ENCODE data around the gene CRYAB.
"Not testable (repeated sequence)": the region's sequence is repeated elsewhere in the genome, so short reads cannot be mapped to it uniquely, and the experiment has no call there.

CRYAB gene

DNA sequence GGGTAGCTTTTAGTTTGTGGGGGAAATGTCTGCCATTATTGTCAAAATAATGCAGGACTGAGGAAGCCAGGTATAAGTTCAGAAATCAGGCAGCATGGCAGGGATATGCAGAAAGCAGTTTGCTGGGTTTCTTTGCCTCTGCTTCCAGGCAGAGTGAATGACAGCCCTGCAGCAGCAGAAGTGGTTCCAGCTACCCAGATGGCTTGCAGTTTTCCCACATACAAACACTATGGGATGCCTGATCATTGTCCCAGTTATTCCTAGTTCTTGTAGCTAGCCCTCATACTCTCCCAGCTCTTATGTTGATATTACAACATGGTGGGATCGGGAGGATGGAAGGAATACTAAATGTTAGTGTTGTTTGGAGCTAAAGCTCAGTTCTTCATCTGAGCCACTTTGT lies 22.7 kb upstream of the CRYAB start:
- in situ Hi-C loops (cut with HindIII; ENCODE audit: low sequenced_read_pairs): no loop called here

DNA sequence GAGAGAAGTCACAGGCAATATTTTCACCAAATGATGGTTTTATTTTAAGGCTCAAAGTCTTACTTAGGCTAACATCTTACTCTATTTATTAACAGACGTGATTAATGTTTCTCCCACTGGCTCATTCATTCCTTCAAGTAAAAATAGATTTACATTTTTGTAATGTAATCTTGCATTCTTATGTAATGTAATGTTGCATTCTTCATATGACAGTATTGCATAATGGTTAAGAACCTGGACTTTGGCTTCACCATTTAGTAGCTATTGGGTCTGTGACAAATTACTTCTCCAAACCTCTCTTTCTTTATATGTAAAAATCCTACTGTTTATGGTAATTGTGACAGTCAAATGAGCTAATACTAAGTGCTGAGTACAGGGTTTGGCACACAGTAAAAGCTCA lies 22.3 kb upstream of the CRYAB start:
- in situ Hi-C loops (cut with HindIII; ENCODE audit: low sequenced_read_pairs): no loop called here

DNA sequence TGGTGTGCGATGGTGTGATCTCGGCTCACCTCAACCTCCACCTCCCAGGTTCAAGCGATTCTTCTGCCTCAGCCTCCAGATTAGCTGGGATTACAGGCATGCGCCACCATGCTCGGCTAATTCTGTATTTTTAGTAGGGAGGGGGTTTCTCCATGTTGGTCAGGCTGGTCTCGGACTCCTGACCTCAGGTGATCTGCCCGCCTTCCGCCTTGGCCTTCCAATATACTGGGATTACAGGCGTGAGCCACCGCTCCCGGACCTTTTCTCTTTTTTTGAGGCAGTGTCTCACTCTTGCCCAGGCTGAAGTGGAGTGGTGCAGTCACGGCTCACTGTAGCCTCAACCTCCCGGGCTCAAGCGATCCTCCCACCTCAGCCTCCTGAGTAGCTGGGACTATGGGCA lies 21.6 kb upstream of the CRYAB start:
- in situ Hi-C loops (cut with HindIII; ENCODE audit: low sequenced_read_pairs): not testable (repeated sequence)

GRCh38 chr11:111932611-111932950 lies 21.0 kb upstream of the CRYAB start:
- in situ Hi-C loops (cut with HindIII; ENCODE audit: low sequenced_read_pairs): no loop called here

GRCh38 chr11:111930472-111930871 lies 18.9 kb upstream of the CRYAB start:
- in situ Hi-C loops (cut with HindIII; ENCODE audit: low sequenced_read_pairs): no loop called here

GRCh38 chr11:111926505-111927391 lies 15.2 kb upstream of the CRYAB start:
- in situ Hi-C loops (cut with HindIII; ENCODE audit: low sequenced_read_pairs): loop anchor here (5.0 kb wide), 1 partner anchor 49 kb away; the partner anchor contains the start of genes CFAP68 and FDXACB1

DNA sequence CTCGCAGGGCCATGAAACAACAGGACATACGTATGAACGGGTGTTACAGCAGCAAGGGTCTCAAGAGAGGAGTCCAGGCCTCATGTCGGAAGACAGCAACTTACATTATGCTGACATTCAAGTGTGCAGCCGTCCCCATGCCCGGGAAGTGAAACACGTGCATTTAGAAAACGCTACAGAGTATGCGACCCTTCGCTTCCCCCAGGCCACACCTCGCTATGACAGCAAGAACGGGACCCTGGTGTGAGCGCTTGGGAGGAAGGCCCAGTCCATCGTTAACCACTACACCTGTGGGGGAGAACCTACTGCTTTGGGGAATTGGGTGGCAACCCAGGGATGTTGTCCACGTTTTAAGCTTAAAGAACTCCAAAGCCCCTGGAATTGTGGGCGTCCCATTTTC lies 14.4 kb upstream of the CRYAB start:
- in situ Hi-C loops (cut with HindIII; ENCODE audit: low sequenced_read_pairs): loop anchor here (5.0 kb wide), 1 partner anchor 49 kb away; the partner anchor contains the start of genes CFAP68 and FDXACB1

DNA sequence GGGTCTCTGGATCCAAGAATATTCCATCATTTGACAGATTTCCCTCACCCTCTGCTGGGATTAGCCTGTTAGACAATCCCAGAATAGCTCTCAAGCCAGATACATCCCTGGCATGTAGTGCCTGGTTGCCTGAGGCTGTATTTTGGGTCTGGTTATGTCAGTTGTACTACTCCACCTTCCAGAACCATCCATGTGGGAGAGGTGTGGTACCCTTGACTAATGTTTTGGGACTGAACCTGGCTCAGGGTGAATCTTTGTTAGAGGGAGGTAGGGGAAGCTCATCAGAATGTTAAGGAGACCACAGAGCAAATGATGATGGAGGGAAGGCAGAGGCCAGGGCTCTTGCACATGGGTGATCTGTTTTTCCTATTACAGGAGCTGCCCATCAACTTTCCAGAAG lies 12.4 kb upstream of the CRYAB start:
- in situ Hi-C loops (cut with HindIII; ENCODE audit: low sequenced_read_pairs): no loop called here

- in situ Hi-C loops (cut with HindIII; ENCODE audit: low sequenced_read_pairs): no loop called here
Observed at GRCh38 chr11:111923351-111923788, 11.8 kb upstream of the CRYAB start.

GRCh38 chr11:111922803-111923202 lies 11.2 kb upstream of the CRYAB start:
- in situ Hi-C loops (cut with HindIII; ENCODE audit: low sequenced_read_pairs): no loop called here

DNA sequence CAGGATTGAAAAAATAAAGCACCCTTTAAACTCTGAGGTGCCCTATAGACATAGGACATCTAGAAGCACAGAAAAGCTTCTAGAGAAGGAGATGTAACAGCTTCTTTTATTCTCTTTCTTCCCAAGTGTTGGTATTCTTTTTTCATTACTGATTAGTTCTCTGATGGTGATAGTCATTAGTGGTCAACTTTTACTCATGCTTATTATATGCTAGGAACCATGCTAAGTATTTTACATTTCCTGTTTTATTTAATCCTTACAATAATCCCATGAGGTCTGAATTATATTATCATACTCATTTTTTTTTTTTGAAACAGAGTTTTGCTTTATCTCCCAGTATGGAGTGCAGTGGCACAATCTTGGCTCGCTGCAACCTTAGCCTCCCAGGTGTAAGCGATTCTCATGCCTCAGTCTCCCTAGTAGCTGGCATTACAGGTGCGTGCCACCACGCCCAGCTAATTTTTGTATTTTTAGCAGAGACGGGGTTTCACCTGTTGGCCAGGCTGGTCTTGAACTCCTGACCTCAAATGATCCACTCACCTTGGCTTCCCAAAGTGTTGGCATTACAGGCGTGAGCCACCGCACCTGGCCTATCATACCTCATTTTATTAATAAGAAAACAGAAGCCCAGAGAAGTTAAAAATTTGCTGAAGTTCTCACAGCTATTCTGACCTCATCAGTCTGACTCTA lies 10.1 kb upstream of the CRYAB start:
- in situ Hi-C loops (cut with HindIII; ENCODE audit: low sequenced_read_pairs): no loop called here

DNA sequence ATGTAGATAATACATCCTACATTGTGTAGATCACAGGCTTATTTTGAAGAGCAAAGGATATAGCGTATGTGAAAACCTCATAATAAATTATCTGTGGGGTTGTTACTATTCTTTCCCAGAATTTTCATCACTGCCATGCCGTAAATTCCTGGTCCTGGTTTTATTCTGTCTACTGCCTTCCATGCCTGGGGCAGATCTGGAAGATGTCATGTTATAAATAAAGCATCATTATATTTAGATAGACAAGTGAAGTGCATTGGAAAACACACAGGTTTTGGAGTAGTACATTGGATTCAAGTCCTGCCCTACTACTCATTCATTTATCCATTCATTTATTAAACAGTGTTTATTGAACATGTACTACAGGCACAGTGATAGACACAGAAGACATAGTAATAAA lies 9.3 kb upstream of the CRYAB start:
- in situ Hi-C loops (cut with HindIII; ENCODE audit: low sequenced_read_pairs): no loop called here

- in situ Hi-C loops (cut with HindIII; ENCODE audit: low sequenced_read_pairs): no loop called here
Observed at GRCh38 chr11:111918390-111919256, 7.1 kb upstream of the CRYAB start, which contains the start of gene C11orf52. Gene C11orf52 (plus strand): TSS chr11:111918913. CDS start chr11:111918973, 60 bp downstream.

DNA sequence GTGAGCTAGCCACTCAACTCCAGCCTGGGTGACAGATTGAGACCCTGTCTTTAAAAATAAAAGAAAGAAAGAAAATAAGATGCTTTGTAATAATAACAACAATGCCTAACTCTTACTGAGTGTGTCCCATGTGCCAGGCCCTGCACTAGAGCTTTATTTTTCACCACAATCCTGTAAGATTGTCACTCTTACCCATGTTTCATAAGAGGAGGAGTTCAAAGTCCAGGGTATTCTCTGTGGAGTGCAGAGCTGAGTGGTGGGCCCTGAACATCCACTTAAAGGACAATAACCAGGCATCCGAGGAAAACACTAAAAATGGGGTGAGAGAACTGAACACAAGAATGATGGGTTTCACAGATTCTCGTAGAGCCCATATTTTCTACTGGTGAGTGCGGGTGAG lies 6.2 kb upstream of the CRYAB start:
- in situ Hi-C loops (cut with HindIII; ENCODE audit: low sequenced_read_pairs): no loop called here

DNA sequence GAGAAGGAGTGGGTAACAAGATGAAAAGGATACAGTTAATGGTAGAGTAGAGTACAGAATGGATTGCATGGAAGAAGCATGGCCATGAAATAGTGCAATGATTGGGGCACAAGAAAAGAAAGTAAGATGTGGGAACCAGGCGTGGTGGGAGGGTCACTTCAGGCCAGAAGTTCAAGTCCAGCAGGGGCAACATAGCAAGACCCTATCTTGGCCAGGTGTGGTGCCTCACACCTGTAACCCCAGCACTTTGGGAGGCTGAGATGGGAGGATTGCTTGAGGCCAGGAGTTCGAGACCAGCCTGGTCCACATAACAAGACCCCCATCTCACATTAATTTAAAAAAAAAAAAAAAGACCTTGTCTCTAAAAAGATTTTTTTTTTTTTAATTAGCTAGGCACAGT lies 5.7 kb upstream of the CRYAB start:
- in situ Hi-C loops (cut with HindIII; ENCODE audit: low sequenced_read_pairs): no loop called here

- in situ Hi-C loops (cut with HindIII; ENCODE audit: low sequenced_read_pairs): no loop called here
Observed at GRCh38 chr11:111916768-111917167, 5.2 kb upstream of the CRYAB start.

GRCh38 chr11:111913997-111914396 lies 2.4 kb upstream of the CRYAB start:
- in situ Hi-C loops (cut with HindIII; ENCODE audit: low sequenced_read_pairs): no loop called here

GRCh38 chr11:111913031-111913861 lies 1.7 kb upstream of the CRYAB start:
- in situ Hi-C loops (cut with HindIII; ENCODE audit: low sequenced_read_pairs): no loop called here

GRCh38 chr11:111912535-111912934 lies 965 bp upstream of the CRYAB start, which contains the start of gene HSPB2:
Gene HSPB2 (plus strand): TSS chr11:111912734. CDS start chr11:111912830, 96 bp downstream.
- in situ Hi-C loops (cut with HindIII; ENCODE audit: low sequenced_read_pairs): no loop called here

All from endothelial cell of hepatic sinusoid (primary cell).